NCI-H524 treated with DMSO at 0.1 percent for 48 hours (cell line): ENCODE data around the gene DNAJA4.

Experiments used
- DNase-seq: peaks from one replicate; lab custom pipeline; 2025; lab: John Stamatoyannopoulos, UW

The DNAJA4 gene

GRCh38 chr15:78316283-78317083 is 52.1 kb downstream of the DNAJA4 start:
- no peak for DNase-seq

GRCh38 chr15:78317145-78317836 is 52.9 kb downstream of the DNAJA4 start:
- DNase-seq = peak; percentile 44

- DNase-seq = no peak
These were observed 55.2 kb downstream of the DNAJA4 start for GRCh38 chr15:78319588-78319987.

GRCh38 chr15:78320183-78320582 is 55.8 kb downstream of the DNAJA4 start:
- DNase-seq = no peak

- no peak for DNase-seq
These were observed 56.7 kb downstream of the DNAJA4 start for GRCh38 chr15:78321041-78321570.

GRCh38 chr15:78321786-78322185 is 57.4 kb downstream of the DNAJA4 start:
- DNase-seq = no peak

GRCh38 chr15:78322243-78322642 is 57.9 kb downstream of the DNAJA4 start:
- DNase-seq = no peak

- no peak for DNase-seq
These were observed 58.6 kb downstream of the DNAJA4 start for GRCh38 chr15:78322724-78323521.

GRCh38 chr15:78323693-78324092 is 59.3 kb downstream of the DNAJA4 start:
- DNase-seq = no peak

- DNase-seq = no peak
These were observed 59.8 kb downstream of the DNAJA4 start for GRCh38 chr15:78324144-78324543.

- no peak for DNase-seq
These were observed 60.9 kb downstream of the DNAJA4 start for GRCh38 chr15:78325092-78325843.

GRCh38 chr15:78327466-78327865 is 63.1 kb downstream of the DNAJA4 start:
- no peak for DNase-seq

- DNase-seq = no peak
These were observed 65.3 kb downstream of the DNAJA4 start for GRCh38 chr15:78329625-78330024.
